ENCODE measurements around the gene NBAS.
"Not testable (repeated sequence)": the region's sequence is repeated elsewhere in the genome, so short reads cannot be mapped to it uniquely, and the experiment has no call there.

NBAS gene

GRCh38 chr2:15355386-15355785, 205.7 kb downstream of the NBAS start:
- no peak for DNase-seq

GRCh38 chr2:15354596-15355366, 206.4 kb downstream of the NBAS start:
- DNase-seq: no peak

DNA sequence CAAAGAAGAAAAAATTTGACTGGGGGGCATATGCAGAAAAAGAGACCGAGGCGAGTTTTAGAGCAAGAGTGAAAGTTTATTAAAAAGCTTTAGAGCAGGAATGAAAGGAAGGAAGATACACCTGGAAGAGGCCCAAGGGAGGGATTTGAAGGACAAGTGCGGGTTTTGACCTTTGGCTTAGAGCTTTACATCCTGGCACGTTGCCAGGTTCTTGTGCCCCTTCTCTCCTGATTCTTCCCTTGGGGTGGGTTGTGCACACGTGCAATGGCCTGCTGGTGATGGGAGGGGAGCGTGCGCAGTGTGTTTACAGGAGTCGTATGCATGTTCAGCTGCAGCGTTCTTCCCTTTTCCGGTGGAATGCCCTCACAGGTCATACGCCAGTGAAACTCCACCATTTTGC, 208.8 kb downstream of the NBAS start:
- DNase-seq: no peak

DNA sequence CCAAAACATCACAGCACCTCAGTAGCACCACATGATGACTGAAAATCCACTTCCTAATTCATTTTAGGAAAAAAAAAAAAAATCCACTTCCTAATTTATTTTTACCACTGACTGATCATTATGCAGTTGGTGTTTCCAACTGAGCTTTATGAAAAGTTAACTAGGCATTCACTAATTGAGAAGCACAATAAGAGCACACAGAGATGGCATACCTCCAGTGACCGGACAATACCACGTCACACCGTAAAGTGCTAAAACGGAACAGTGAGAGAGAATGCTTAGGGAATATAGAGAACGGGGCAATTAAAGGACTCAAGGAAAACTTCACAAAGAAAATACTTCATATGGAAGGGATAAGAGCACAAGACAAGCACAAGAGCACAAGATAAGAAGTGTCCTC, 212.5 kb downstream of the NBAS start:
- DNase-seq: no peak

DNA sequence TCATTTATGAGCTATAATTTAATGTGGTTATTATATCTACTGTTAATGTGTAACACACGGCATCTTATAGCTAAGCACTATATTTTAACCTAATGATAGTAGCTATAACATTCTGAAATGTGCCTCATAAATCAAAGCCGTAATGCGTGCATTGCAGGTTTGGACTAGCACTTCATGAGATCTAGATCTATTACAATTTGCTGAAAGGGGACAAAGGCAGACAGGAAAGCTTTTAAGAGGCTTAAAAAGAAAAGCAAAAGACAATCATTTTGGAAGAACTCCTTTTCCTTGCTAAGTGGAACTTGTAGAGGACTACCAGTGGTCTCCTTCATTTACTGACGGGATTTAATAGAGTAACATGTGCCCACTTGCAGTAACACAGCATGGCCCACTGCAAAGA, 213.1 kb downstream of the NBAS start:
- no peak for DNase-seq

DNA sequence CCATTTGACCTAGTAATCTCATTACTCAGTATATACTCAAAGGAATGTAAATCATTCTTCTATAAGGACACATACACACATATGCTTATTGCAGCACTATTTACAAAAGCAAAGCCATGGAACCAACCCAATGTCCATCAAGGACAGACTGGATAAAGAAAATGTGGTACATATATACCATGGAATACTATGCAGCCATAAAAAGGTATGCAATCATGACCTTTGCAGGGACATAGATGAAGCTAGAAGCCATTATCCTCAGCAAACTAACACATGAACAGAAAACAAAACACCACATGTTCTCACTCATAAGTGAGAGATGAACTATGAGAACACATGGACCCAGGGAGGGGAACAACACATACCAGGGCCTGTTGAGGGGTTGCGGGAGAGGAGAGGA, 214.5 kb downstream of the NBAS start:
- DNase-seq: no peak

GRCh38 chr2:15337996-15338666, 223.0 kb downstream of the NBAS start:
- DNase-seq: no peak

GRCh38 chr2:15334644-15335326, 226.3 kb downstream of the NBAS start:
- no peak for DNase-seq

- DNase-seq: no peak
These were observed 229.3 kb downstream of the NBAS start for GRCh38 chr2:15331787-15332186.

DNA sequence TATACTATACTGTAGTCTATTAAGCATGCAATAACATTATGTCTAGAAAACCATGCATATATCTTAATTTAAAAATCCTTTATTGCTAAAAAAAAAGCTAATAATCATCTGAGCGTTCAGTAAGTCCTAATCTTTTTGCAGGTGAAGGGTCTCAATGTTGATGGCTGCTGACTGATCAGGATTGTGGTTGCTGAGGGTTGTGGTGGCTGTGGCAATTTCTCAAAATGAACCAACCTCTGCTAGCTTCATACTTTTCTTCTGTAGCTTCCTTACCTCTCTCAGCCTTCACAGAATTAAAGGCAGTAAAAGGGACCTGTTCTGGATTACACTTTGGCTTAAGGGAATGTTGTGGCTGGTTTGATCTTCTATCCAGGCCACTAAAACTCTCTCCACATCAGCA, 235.8 kb downstream of the NBAS start:
- no peak for DNase-seq

DNA sequence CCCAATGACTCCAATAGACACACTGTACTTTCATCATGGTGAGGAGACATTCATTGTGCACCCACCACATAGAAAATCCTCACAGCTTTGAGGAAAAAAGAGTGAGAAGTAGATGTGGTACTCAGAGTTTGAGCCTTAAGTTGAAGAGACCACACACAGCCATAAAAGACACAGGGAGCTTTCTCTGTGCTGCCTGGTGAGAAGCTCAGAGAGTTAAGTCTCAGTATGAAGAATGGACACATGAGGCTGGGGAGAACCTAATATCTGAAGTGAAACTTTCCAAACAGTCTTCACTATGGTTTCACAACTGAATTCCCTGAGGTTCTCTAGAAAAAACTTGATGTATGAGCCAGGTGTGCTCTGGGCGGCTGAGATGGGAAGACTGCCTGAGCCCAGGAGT, 237.9 kb downstream of the NBAS start:
- no peak for DNase-seq

DNA sequence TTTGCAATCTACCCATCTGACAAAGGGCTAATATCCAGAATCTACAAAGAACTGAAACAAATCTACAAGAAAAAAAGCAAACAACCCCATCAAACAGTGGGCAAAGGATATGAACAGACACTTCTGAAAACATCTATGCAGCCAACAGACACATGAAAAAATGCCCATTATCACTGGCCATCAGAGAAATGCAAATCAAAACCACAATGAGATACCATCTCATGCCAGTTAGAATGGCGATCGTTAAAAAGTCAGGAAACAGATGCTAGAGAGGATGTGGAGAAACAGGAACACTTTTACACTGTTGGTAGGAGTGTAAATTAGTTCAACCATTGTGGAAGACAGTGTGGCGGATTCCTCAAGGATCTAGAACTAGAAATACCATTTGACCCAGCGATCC, 239.7 kb downstream of the NBAS start:
- DNase-seq: not testable (repeated sequence)

DNA sequence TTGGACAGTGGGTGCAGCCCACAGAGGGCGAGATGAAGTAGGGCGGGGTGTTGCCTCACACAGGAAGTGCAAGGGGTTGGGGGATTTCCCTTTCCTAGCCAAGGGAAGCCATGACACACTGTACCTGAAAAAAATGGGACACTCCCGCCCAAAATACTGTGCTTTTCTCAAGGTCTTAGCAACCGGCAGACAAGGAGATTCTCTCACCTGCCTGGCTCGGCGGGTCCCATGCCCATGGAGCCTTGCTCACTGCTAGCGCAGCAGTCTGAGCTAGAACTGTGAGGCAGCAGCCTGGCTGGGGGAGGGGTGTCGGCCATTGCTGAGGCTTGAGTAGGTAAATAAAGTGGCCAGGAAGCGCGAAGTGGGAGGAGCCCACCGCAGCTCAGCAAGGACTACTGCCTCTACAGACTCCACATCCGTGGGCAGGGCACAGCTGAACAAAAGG, 244.7 kb downstream of the NBAS start:
- peak; percentile 65 for DNase-seq

GRCh38 chr2:15315411-15315810, 245.7 kb downstream of the NBAS start:
- no peak for DNase-seq

GRCh38 chr2:15313657-15314056, 247.5 kb downstream of the NBAS start:
- DNase-seq: no peak

DNA sequence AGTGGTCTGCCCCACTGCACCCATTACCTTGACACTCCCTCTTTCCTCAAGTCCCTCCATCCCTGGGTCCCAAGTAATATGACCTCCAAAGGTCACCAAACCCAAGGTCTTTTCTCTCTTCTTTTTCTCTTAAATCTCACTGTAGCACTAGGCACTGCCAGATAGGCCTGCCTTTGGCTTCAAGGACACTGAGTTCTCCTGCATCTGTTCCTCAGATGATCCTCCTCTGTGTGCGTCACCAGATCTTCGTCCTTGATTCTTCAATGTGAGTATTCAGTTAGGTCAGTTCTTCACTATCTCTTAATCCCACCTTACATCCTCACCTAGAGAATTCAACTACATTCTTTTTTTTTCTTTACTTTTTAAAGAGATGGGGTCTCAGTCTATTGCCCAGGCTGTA, 249.2 kb downstream of the NBAS start:
- DNase-seq: no peak

DNA sequence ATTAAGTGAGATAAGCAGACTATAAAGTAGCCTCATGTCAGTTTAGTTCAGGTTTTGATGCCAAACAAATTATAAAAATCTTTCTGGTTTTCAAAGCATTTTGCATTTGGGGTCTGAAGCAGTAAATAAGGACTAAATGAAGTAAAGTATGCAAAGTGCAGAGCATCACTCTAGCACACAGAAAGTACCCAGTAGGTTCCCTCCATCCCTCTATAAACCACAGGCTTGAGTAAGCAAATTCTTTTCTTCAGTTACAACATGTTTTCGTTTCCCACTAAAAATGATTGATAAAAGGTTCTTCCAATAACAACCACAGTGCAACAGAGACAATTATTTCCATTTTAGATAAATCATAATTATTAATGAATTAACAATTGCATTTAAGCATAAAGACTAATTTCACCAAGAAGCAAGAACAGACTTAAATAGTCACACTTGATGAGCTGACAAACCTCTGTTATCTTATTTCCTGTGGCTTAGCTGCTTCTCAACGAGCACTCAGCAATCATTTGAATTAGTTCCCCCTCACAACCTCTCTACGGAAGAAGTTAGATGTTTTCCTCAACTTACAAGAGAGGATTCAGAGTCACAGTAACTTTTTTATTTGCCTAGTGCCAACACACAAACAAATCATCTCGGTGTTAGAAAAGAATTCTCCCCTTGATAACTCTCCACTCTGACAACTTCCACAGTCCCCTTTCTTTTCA, 249.8 kb downstream of the NBAS start:
- no peak for DNase-seq

- DNase-seq: no peak
These were observed 253.6 kb downstream of the NBAS start for GRCh38 chr2:15307526-15307925.

DNA sequence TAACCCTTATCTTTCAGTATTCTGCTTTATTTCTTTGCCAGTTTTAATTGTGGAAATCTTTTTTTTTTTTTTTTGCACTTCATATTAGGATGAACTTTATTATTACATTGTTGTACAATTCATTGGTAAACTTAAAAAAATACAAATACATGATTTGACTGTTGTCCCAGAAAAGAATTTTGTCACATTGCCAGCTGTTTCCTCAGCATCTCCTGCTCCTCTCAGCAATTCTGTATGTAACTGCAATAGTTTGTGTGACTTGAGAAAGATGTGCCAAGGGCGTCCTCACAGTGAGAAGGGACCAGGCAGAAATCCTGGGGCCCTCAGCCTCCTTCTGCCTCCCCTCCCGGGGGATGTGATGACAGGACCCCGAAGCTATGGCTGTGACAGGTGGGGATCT, 254.4 kb downstream of the NBAS start:
- no peak for DNase-seq

DNA sequence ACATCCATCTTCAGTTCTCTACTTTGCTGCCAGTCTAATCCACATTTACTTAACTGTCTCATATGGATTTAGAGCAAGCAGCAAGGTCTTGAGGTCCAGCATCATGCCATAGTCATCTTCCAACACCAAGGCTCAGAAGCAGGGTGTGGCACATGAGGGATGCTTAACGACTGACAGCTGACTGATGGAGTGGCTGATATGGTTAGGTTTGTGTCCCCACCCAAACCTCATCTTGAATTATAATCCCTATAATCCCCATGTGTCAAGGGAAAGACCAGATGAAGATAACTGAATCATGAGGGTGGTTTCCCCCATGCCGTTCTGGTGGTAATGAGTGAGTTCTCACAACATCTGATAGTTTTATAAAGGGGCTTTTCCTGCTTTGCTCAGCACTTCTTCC, 257.3 kb downstream of the NBAS start:
- no peak for DNase-seq

GRCh38 chr2:15302154-15302553, 259.0 kb downstream of the NBAS start:
- no peak for DNase-seq

DNA sequence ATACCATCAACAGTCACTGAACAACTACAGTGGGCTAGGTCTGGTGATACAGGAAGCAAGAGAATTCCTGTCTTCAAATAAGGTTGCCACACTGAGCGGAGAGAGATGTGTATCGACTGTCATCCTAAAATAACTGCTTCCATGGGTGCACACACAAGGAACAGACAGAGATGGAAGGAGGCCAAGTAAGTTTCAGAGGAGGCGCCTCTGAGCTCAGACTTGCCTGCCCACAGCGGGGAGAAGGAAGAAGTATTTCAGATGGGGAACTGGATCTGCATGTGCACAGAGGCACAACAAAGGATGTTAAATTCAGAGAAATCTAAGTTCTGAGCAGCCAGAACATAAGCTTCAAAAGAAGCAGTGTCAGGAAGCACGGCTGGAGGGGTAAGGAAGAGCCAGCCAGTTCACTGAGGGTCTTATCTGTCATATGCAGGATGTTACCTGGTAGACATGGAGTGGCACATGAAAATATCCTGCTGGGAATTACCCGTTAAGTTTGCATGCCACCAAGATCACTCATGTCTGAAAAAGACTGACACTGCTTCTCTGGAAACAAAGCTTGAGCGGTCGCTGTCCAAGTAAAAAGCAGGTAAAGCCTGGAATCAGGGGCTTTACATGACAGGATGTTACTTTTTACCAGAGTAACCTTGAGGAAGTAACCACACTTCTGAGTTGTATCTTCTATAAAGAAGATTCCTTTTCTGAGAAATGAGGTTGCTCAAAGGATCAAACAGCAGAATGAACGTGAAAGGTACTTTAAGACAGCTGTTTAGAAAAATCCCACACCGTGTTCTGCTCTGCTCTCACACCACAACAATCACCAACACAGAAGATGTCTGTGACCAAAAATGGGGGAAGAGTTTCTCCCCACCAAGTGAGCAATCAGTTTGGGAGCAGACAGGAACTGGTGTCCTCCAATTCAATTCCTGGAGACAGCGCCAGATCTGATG, 260.2 kb downstream of the NBAS start:
- DNase-seq: no peak
